Ascending aorta (tissue), 2 donors: ENCODE results near the gene RIPPLY2. TPM values are rescaled to one million over a fixed set of nuclear protein-coding genes. Genes with fewer than 3 reads are reported as not detected.

Experiments
- DNase-seq, 2 donors: peaks; one replicate each; pipeline ENCODE4 v3.0.0-alpha.2; 2019; ENCODE audit warnings: low spot score in 2 of 2
- H3K27ac ChIP-seq, 2 donors: fragments of 200-600 bp; sonication (generic); one replicate each; pipeline ENCODE4 v1.5.1; 2016 to 2017; ENCODE audit warnings: mild to moderate bottlenecking in 1 of 2
- H3K27me3 ChIP-seq: fragments of 200-600 bp; sonication (generic); one replicate; pipeline ENCODE4 v1.5.1; 2017
- H3K36me3 ChIP-seq, 2 donors: fragments of 200-600 bp; sonication (generic); one replicate each; pipeline ENCODE4 v1.5.1; 2016
- H3K4me1 ChIP-seq, 2 donors: fragments of 200-600 bp; sonication (generic); one replicate each; pipeline ENCODE4 v1.5.1; 2016 to 2017; ENCODE audit warnings: mild to moderate bottlenecking in 1 of 2
- H3K4me3 ChIP-seq, 2 donors: fragments of 200-600 bp; sonication (generic); one replicate each; pipeline ENCODE4 v1.5.1; 2016 to 2017; ENCODE audit warnings: mild to moderate bottlenecking in 1 of 2
- H3K9me3 ChIP-seq, 2 donors: fragments of 200-600 bp; sonication (generic); one replicate each; pipeline ENCODE4 v1.5.1; 2016
- CTCF ChIP-seq, 3 experiments: fragments of 200-600 bp in 2 of 3; fragments of 450-650 bp in 1 of 3; sonication (generic) in 2 of 3; IDR thresholded peaks; one replicate each; pipeline ENCODE4 v1.5.1; 2016 to 2019; ENCODE audit warnings: antibody characterized with exemption in 3 of 3, mild to moderate bottlenecking in 1 of 3, moderate library complexity in 1 of 3
- intact Hi-C: fragments of 100-400 bp; cut with DNase I; formaldehyde crosslinking; loops from one replicate; pipeline ENCODE4 v1.15.1; 2023
- total RNA-seq: library from RNA; depleted of rRNA; stranded (reverse); fragments of >200 nt; gene quantifications from one replicate; pipeline ENCODE4 v1.1.0, GENCODE V29; 2016

Gene RIPPLY2
- total RNA-seq, 1 donor from 2014 or later: not detected

GRCh38 chr6:83838727-83839126 lies 14.4 kb upstream of the RIPPLY2 start:
- TF ChIP-seq CTCF (IDR thresholded peaks at IDR 0.05): no peak
- Histone ChIP-seq H3K4me1 (no peaks in the 10 kb centered on the region), H3K9me3 (no peaks in the 10 kb centered on the region), H3K36me3 (no peaks in the 10 kb centered on the region), H3K27ac (no peak overlapping the region), H3K4me3 (no peak overlapping the region), H3K27me3 (no peaks in the 10 kb centered on the region)
- no peak for DNase-seq
- intact Hi-C loops: no loop called here

GRCh38 chr6:83844170-83844569 lies 9.0 kb upstream of the RIPPLY2 start:
- DNase-seq: no peak
- no peak for TF ChIP-seq CTCF (IDR thresholded peaks at IDR 0.05)
- Histone ChIP-seq H3K4me3 (no peak overlapping the region), H3K27ac (no peak overlapping the region), H3K36me3 (no peaks in the 10 kb centered on the region), H3K9me3 (no peaks in the 10 kb centered on the region), H3K27me3 (no peaks in the 10 kb centered on the region), H3K4me1 (no peaks in the 10 kb centered on the region)
- intact Hi-C loops: no loop called here

- H3K4me3 ChIP-seq: no peak overlapping the region
- intact Hi-C loops: no loop called here
- no peaks in the 10 kb centered on the region for H3K27me3 ChIP-seq
- TF ChIP-seq CTCF (IDR thresholded peaks at IDR 0.05): no peak
- H3K27ac ChIP-seq: no peak overlapping the region
- no peaks in the 10 kb centered on the region for H3K4me1 ChIP-seq
- no peaks in the 10 kb centered on the region for H3K36me3 ChIP-seq
- no peaks in the 10 kb centered on the region for H3K9me3 ChIP-seq
- no peak for DNase-seq
These were observed 6.9 kb upstream of the RIPPLY2 start for GRCh38 chr6:83846291-83846690.

GRCh38 chr6:83847179-83847578 lies 6.0 kb upstream of the RIPPLY2 start:
- no peak for TF ChIP-seq CTCF (IDR thresholded peaks at IDR 0.05)
- H3K36me3 ChIP-seq: no peaks in the 10 kb centered on the region
- H3K4me1 ChIP-seq: no peaks in the 10 kb centered on the region
- intact Hi-C loops: no loop called here
- no peak overlapping the region for H3K4me3 ChIP-seq
- no peak overlapping the region for H3K27ac ChIP-seq
- no peaks in the 10 kb centered on the region for H3K27me3 ChIP-seq
- DNase-seq: no peak
- H3K9me3 ChIP-seq: no peaks in the 10 kb centered on the region

- no peaks in the 10 kb centered on the region for H3K36me3 ChIP-seq
- intact Hi-C loops: no loop called here
- H3K4me3 ChIP-seq: no peak overlapping the region
- H3K4me1 ChIP-seq: no peaks in the 10 kb centered on the region
- no peak for TF ChIP-seq CTCF (IDR thresholded peaks at IDR 0.05)
- H3K9me3 ChIP-seq: no peaks in the 10 kb centered on the region
- DNase-seq: no peak
- no peak overlapping the region for H3K27ac ChIP-seq
- no peaks in the 10 kb centered on the region for H3K27me3 ChIP-seq
These were observed 4.0 kb upstream of the RIPPLY2 start for GRCh38 chr6:83849127-83849526.

- intact Hi-C loops: loop anchor here (10.0 kb wide), 2 partner anchors 565 to 655 kb away; partner anchors contain the start of genes PGM3 and RWDD2A
- no peak for DNase-seq
- Histone ChIP-seq H3K27me3 (no peaks in the 10 kb centered on the region), H3K36me3 (no peaks in the 10 kb centered on the region), H3K4me3 (no peak overlapping the region), H3K27ac (no peak overlapping the region), H3K4me1 (no peaks in the 10 kb centered on the region), H3K9me3 (no peaks in the 10 kb centered on the region)
- TF ChIP-seq CTCF (IDR thresholded peaks at IDR 0.05): no peak
These were observed 3.5 kb upstream of the RIPPLY2 start for GRCh38 chr6:83849610-83850009.
